MM.1S (cell line): ENCODE data around the gene TGFB1I1.

Source experiments
- DNase-seq: peaks from one replicate; pipeline ENCODE4 v3.0.0-alpha.2; 2015
- H2AFZ ChIP-seq: fragments of 300-600 bp; sonication (generic); 2 replicates; pipeline ENCODE4 v1.6.0; 2016; ENCODE audit warnings: antibody characterized with exemption, low read length
- H3F3A ChIP-seq: fragments of 300-600 bp; sonication (generic); 2 replicates; pipeline ENCODE4 v1.6.1; 2016; ENCODE audit warnings: mild to moderate bottlenecking, antibody characterized with exemption, low read length, moderate library complexity, mixed read lengths; ENCODE audit not compliant: insufficient read depth
- H3K27ac ChIP-seq: fragments of 300-600 bp; sonication (generic); 2 replicates; pipeline ENCODE4 v1.5.1; 2016; ENCODE audit warnings: mild to moderate bottlenecking, low read length
- H3K27me3 ChIP-seq: fragments of 300-600 bp; sonication (generic); replicated peaks from 2 replicates; pipeline ENCODE4 v1.6.0; 2016; ENCODE audit warnings: low read length; ENCODE audit not compliant: insufficient read depth
- H3K36me3 ChIP-seq: fragments of 300-600 bp; sonication (generic); replicated peaks from 2 replicates; pipeline ENCODE4 v1.6.1; 2016; ENCODE audit warnings: mild to moderate bottlenecking, low read length, mixed read lengths; ENCODE audit not compliant: insufficient read depth
- H3K4me1 ChIP-seq: fragments of 300-600 bp; sonication (generic); 2 replicates; pipeline ENCODE4 v1.6.1; 2016; ENCODE audit warnings: low read length, mixed read lengths
- H3K4me2 ChIP-seq: fragments of 300-600 bp; sonication (generic); 2 replicates; pipeline ENCODE4 v1.6.0; 2016; ENCODE audit warnings: low read depth, low read length
- H3K4me3 ChIP-seq: fragments of 300-600 bp; sonication (generic); 2 replicates; pipeline ENCODE4 v1.5.1; 2016; ENCODE audit warnings: low read length, mixed read lengths
- H3K79me2 ChIP-seq: fragments of 300-600 bp; sonication (generic); 2 replicates; pipeline ENCODE4 v1.6.1; 2016; ENCODE audit warnings: mixed run types, low read length, mixed read lengths
- H3K9ac ChIP-seq: fragments of 300-600 bp; sonication (generic); 2 replicates; pipeline ENCODE4 v1.6.1; 2016; ENCODE audit warnings: low read length, mixed read lengths
- H3K9me2 ChIP-seq: fragments of 300-600 bp; sonication (generic); replicated peaks from 2 replicates; pipeline ENCODE4 v1.6.1; 2016; ENCODE audit warnings: mild to moderate bottlenecking, low read length, mixed read lengths; ENCODE audit not compliant: insufficient read depth
- H3K9me3 ChIP-seq: fragments of 300-600 bp; sonication (generic); replicated peaks from 2 replicates; pipeline ENCODE4 v1.6.1; 2016; ENCODE audit warnings: mild to moderate bottlenecking, low read length, mixed read lengths; ENCODE audit not compliant: insufficient read depth
- H4K20me1 ChIP-seq: fragments of 300-600 bp; sonication (generic); 2 replicates; pipeline ENCODE4 v1.6.1; 2016; ENCODE audit warnings: mild to moderate bottlenecking, low read length, moderate library complexity, mixed read lengths; ENCODE audit not compliant: insufficient read depth
- EZH2 ChIP-seq: fragments of 300-600 bp; sonication (generic); optimal IDR thresholded peaks from 2 replicates; pipeline ENCODE3; 2017; ENCODE audit warnings: low read depth, mild to moderate bottlenecking, antibody characterized with exemption, low read length, mixed read lengths
- EZH2phosphoT487 ChIP-seq: fragments of 300-600 bp; sonication (generic); IDR thresholded peaks from 2 replicates; pipeline ENCODE4 v1.6.1; 2018; ENCODE audit warnings: antibody characterized with exemption, low read length
- TF ChIP-seq, protein P1 (sequence below): fragments of 300-600 bp; sonication (generic); IDR thresholded peaks from 2 replicates; pipeline ENCODE4 v1.5.1; 2016; ENCODE audit warnings: antibody characterized with exemption, low read length, mixed read lengths

The TGFB1I1 gene

DNA sequence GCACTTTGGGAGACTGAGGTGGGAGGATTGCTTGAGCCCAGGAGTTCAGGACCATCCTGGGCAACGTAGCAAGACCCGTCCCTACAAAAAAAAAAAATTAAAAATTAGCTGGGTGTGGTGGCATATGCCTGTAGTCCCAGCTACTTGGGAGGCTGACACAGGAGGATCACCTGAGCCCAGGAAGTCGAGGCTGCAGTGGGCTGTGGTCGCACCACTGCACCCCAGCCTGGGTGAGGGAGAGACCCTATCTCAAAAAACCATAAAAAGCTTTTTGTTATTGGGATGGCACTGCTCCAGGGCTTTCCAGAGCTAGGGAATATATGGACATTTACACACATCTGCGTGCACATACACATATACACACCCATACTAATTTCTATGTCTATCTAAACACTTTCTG is 20.8 kb upstream of the TGFB1I1 start:
- DNase-seq: no peak
- no peaks in the 10 kb centered on the region for H3K9me2 ChIP-seq
- no peaks in the 10 kb centered on the region for H3F3A ChIP-seq
- no peak overlapping the region for H3K27ac ChIP-seq
- H3K36me3 ChIP-seq: no peaks in the 10 kb centered on the region
- no peak overlapping the region for H3K4me3 ChIP-seq
- H3K27me3 ChIP-seq: no peaks in the 10 kb centered on the region
- H3K9me3 ChIP-seq: no peaks in the 10 kb centered on the region
- H2AFZ ChIP-seq: no peak overlapping the region
- no peak overlapping the region for H3K9ac ChIP-seq
- no peaks in the 10 kb centered on the region for H3K4me1 ChIP-seq
- H4K20me1 ChIP-seq: no peaks in the 10 kb centered on the region
- H3K4me2 ChIP-seq: no peak overlapping the region
- peaks cover 9% of the 10 kb centered on the region for H3K79me2 ChIP-seq
- TF ChIP-seq EZH2 (no peak), EZH2phosphoT487 (no peak)
- TF ChIP-seq, protein P1, sequence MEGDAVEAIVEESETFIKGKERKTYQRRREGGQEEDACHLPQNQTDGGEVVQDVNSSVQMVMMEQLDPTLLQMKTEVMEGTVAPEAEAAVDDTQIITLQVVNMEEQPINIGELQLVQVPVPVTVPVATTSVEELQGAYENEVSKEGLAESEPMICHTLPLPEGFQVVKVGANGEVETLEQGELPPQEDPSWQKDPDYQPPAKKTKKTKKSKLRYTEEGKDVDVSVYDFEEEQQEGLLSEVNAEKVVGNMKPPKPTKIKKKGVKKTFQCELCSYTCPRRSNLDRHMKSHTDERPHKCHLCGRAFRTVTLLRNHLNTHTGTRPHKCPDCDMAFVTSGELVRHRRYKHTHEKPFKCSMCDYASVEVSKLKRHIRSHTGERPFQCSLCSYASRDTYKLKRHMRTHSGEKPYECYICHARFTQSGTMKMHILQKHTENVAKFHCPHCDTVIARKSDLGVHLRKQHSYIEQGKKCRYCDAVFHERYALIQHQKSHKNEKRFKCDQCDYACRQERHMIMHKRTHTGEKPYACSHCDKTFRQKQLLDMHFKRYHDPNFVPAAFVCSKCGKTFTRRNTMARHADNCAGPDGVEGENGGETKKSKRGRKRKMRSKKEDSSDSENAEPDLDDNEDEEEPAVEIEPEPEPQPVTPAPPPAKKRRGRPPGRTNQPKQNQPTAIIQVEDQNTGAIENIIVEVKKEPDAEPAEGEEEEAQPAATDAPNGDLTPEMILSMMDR: no peak

DNA sequence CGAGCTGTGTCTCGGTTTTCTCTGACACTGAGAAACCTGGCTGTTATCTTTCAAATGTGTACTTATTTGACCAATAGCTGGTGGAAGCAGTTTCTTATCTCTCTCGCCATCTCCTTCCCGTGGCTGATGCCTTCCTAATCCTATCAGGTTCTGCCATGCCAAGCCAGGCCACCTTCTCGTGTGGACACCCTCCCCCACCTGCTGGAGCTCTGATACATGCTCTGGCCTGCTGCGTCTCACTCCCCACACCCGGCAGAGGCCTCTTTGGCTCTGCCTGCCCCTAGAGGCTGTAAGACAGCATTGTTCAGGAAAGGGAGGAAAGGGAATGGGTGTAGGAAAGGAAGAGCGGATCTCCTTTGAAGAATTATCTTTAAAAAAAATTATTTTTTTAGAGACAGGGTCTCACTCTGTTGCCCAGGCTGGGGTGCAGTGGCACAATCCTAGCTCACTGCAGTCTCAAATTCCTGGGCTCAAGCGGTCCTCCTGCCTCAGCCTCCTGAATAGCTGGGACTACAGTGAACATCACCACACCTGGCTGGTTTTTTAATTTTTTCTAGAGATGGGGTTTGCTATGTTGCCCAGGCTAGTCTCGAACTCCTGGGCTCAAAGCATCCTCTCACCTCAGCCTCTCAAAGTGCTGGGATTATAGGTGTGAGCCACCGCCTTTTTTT is 20.1 kb upstream of the TGFB1I1 start:
- no peak overlapping the region for H3K27ac ChIP-seq
- no peaks in the 10 kb centered on the region for H3K4me1 ChIP-seq
- no peaks in the 10 kb centered on the region for H3K36me3 ChIP-seq

DNA sequence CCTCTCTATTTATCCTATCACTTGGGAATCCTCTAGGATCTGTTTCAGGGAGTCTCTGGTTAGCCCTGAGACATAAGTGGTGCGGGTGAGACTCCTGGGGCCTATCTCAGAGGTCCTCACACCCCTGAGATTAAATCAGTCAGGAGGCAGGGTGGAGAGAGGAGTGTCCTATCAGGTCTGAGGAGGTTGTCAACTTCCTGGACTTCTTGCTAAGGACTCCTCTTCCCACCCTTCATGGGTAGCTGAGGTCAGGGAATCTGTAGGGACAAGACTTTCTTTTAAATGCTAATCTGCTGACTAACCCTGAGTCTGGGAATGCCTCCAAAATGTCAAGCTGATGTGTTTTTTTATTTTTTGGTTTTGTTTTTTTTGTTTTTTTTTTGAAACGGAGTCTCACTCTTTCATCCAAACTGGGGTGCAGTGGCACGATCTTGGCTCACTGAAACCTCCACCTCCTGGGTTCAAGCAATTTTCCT is 19.3 kb upstream of the TGFB1I1 start:
- Histone ChIP-seq H3K79me2 (peaks cover 22% of the 10 kb centered on the region), H3K27me3 (no peaks in the 10 kb centered on the region), H3K9me3 (no peaks in the 10 kb centered on the region), H3K9me2 (no peaks in the 10 kb centered on the region), H4K20me1 (no peaks in the 10 kb centered on the region), H3K36me3 (no peaks in the 10 kb centered on the region), H3K27ac (no peak overlapping the region), H3F3A (no peaks in the 10 kb centered on the region), H3K4me1 (no peaks in the 10 kb centered on the region), H2AFZ (no peak overlapping the region), H3K4me3 (no peak overlapping the region), H3K4me2 (no peak overlapping the region), H3K9ac (no peak overlapping the region)
- DNase-seq: no peak
- TF ChIP-seq EZH2phosphoT487 (no peak), EZH2 (no peak)
- TF ChIP-seq, protein P1: no peak

More for the DNA sequence above, 20.1 kb upstream of the TGFB1I1 start:
- no peaks in the 10 kb centered on the region for H3F3A ChIP-seq
- no peak overlapping the region for H3K9ac ChIP-seq
- peaks cover 13% of the 10 kb centered on the region for H3K79me2 ChIP-seq
- H3K4me3 ChIP-seq: no peak overlapping the region
- TF ChIP-seq, protein P1: peak; percentile 34
- TF ChIP-seq EZH2: no peak
- no peaks in the 10 kb centered on the region for H3K9me2 ChIP-seq
- no peak overlapping the region for H2AFZ ChIP-seq
- H3K9me3 ChIP-seq: no peaks in the 10 kb centered on the region
- DNase-seq: peak; percentile 21
- H4K20me1 ChIP-seq: no peaks in the 10 kb centered on the region
- no peak overlapping the region for H3K4me2 ChIP-seq
- H3K27me3 ChIP-seq: no peaks in the 10 kb centered on the region
